IPS-18a (cell line): ENCODE data around the gene GLRX.
"Not testable (repeated sequence)": the region's sequence is repeated elsewhere in the genome, so short reads cannot be mapped to it uniquely, and the experiment has no call there.

Source experiments
- H3K27ac ChIP-seq: one replicate; pipeline ENCODE4 v1.5.1; 2013; ENCODE audit warnings: low read length
- H3K27me3 ChIP-seq: one replicate; pipeline ENCODE4 v1.6.1; 2013; ENCODE audit warnings: mild to moderate bottlenecking, low read length; ENCODE audit not compliant: control insufficient read depth, insufficient read depth
- H3K36me3 ChIP-seq: one replicate; pipeline ENCODE4 v1.6.1; 2013; ENCODE audit warnings: low read depth, low read length; ENCODE audit not compliant: control insufficient read depth
- H3K4me1 ChIP-seq: one replicate; pipeline ENCODE4 v1.6.1; 2013; ENCODE audit warnings: low read depth, low read length; ENCODE audit not compliant: control insufficient read depth
- H3K4me3 ChIP-seq: one replicate; pipeline ENCODE4 v1.5.1; 2013; ENCODE audit warnings: low read length
- H3K9ac ChIP-seq: one replicate; pipeline ENCODE4 v1.6.1; 2013; ENCODE audit warnings: mild to moderate bottlenecking, low read length, moderate library complexity
- H3K9me3 ChIP-seq: one replicate; pipeline ENCODE4 v1.6.1; 2013; ENCODE audit warnings: low read depth, low read length; ENCODE audit not compliant: control insufficient read depth

GLRX gene

GRCh38 chr5:95837492-95837891, 15.0 kb upstream of the GLRX start:
- no peak overlapping the region for H3K9ac ChIP-seq
- H3K27me3 ChIP-seq = peaks cover 5% of the 10 kb centered on the region
- H3K27ac ChIP-seq = no peak overlapping the region
- no peaks in the 10 kb centered on the region for H3K4me1 ChIP-seq
- no peaks in the 10 kb centered on the region for H3K36me3 ChIP-seq
- H3K4me3 ChIP-seq = no peak overlapping the region
- H3K9me3 ChIP-seq = no peaks in the 10 kb centered on the region

GRCh38 chr5:95836971-95837370, 14.4 kb upstream of the GLRX start:
- not testable (repeated sequence) for H3K27ac ChIP-seq

GRCh38 chr5:95836544-95836943, 14.0 kb upstream of the GLRX start:
- H3K4me1 ChIP-seq = no peaks in the 10 kb centered on the region
- H3K36me3 ChIP-seq = no peaks in the 10 kb centered on the region
- H3K9me3 ChIP-seq = no peaks in the 10 kb centered on the region
- no peak overlapping the region for H3K27ac ChIP-seq
- peaks cover 5% of the 10 kb centered on the region for H3K27me3 ChIP-seq
- H3K9ac ChIP-seq = no peak overlapping the region
- no peak overlapping the region for H3K4me3 ChIP-seq

More at GRCh38 chr5:95836971-95837370, 14.4 kb upstream of the GLRX start:
- not testable (repeated sequence) for H3K36me3 ChIP-seq, H3K9me3 ChIP-seq, H3K9ac ChIP-seq, H3K4me3 ChIP-seq, H3K4me1 ChIP-seq, H3K27me3 ChIP-seq

GRCh38 chr5:95835682-95836385, 13.3 kb upstream of the GLRX start:
- Histone ChIP-seq H3K4me1 (no peaks in the 10 kb centered on the region), H3K9ac (no peak overlapping the region), H3K9me3 (no peaks in the 10 kb centered on the region), H3K27ac (no peak overlapping the region), H3K4me3 (no peak overlapping the region), H3K36me3 (no peaks in the 10 kb centered on the region), H3K27me3 (peaks cover 5% of the 10 kb centered on the region)

GRCh38 chr5:95832664-95833063, 10.1 kb upstream of the GLRX start:
- Histone ChIP-seq H3K9me3 (no peaks in the 10 kb centered on the region), H3K27me3 (peaks cover 5% of the 10 kb centered on the region), H3K27ac (no peak overlapping the region), H3K9ac (no peak overlapping the region), H3K36me3 (no peaks in the 10 kb centered on the region), H3K4me3 (no peak overlapping the region), H3K4me1 (no peaks in the 10 kb centered on the region)

GRCh38 chr5:95830226-95830625, 7.7 kb upstream of the GLRX start:
- Histone ChIP-seq H3K27me3 (peaks cover 5% of the 10 kb centered on the region), H3K36me3 (no peaks in the 10 kb centered on the region), H3K27ac (no peak overlapping the region), H3K9ac (no peak overlapping the region), H3K4me3 (no peak overlapping the region), H3K9me3 (no peaks in the 10 kb centered on the region), H3K4me1 (no peaks in the 10 kb centered on the region)

- Histone ChIP-seq H3K27ac (no peak overlapping the region), H3K9me3 (no peaks in the 10 kb centered on the region), H3K27me3 (no peaks in the 10 kb centered on the region), H3K36me3 (no peaks in the 10 kb centered on the region), H3K4me1 (peaks cover 17% of the 10 kb centered on the region), H3K9ac (no peak overlapping the region), H3K4me3 (no peak overlapping the region)
Observed at GRCh38 chr5:95827892-95828246, 5.3 kb upstream of the GLRX start.

- H3K27me3 ChIP-seq = no peaks in the 10 kb centered on the region
- H3K9ac ChIP-seq = no peak overlapping the region
- H3K4me1 ChIP-seq = peaks cover 20% of the 10 kb centered on the region
- no peak overlapping the region for H3K4me3 ChIP-seq
- no peaks in the 10 kb centered on the region for H3K36me3 ChIP-seq
- no peak overlapping the region for H3K27ac ChIP-seq
- H3K9me3 ChIP-seq = no peaks in the 10 kb centered on the region
Observed at GRCh38 chr5:95826949-95827891, 4.7 kb upstream of the GLRX start.

GRCh38 chr5:95825495-95825894, 3.0 kb upstream of the GLRX start:
- H3K27me3 ChIP-seq = no peaks in the 10 kb centered on the region
- H3K9me3 ChIP-seq = no peaks in the 10 kb centered on the region
- no peak overlapping the region for H3K9ac ChIP-seq
- H3K4me1 ChIP-seq = peaks cover 27% of the 10 kb centered on the region
- no peak overlapping the region for H3K27ac ChIP-seq
- no peaks in the 10 kb centered on the region for H3K36me3 ChIP-seq
- H3K4me3 ChIP-seq = no peak overlapping the region

- Histone ChIP-seq H3K9me3 (no peaks in the 10 kb centered on the region), H3K4me3 (no peak overlapping the region), H3K9ac (no peak overlapping the region), H3K27me3 (no peaks in the 10 kb centered on the region), H3K36me3 (no peaks in the 10 kb centered on the region), H3K27ac (no peak overlapping the region), H3K4me1 (peaks cover 27% of the 10 kb centered on the region)
Observed at GRCh38 chr5:95824747-95825146, 2.2 kb upstream of the GLRX start.

GRCh38 chr5:95823738-95824609, 1.4 kb upstream of the GLRX start:
- Histone ChIP-seq H3K9ac (no peak overlapping the region), H3K27me3 (no peaks in the 10 kb centered on the region), H3K9me3 (no peaks in the 10 kb centered on the region), H3K4me1 (peaks cover 27% of the 10 kb centered on the region), H3K36me3 (no peaks in the 10 kb centered on the region), H3K27ac (no peak overlapping the region), H3K4me3 (no peak overlapping the region)
